ENCODE measurements around the gene RTL3. TPM values are rescaled to one million over a fixed set of nuclear protein-coding genes. Genes with fewer than 3 reads are reported as not detected.

Gene RTL3
- total and polyA plus RNA-seq, 2 experiments from 2014 or later: 0.11 to 0.18 TPM

DNA sequence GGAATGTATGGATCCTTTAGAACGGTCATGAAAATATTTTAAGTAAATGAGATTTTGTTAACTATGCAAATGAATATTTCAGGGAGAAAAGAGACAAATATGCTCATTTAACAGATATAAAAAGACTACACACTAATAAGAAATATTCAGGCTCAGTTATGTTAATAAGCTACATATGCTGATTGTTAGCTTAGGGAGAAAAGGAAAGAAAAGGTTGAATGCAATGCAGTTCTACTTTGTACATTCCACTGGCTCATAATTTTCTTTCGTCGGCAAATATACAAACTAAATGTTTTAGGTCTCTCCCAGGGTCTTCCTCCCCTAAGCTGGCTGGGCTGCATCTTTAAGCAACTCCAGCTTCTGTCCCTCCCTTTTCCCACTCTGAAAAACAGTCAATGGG is 2.7 kb upstream of the RTL3 start:
- Histone ChIP-seq H3K27ac (no peak overlapping the region), H3K79me2 (ENCODE audit: insufficient read depth) (no peaks in the 10 kb centered on the region), H3K4me2 (ENCODE audit: unreplicated experiment) (peak overlapping the region; percentile 14), H3K4me3 (no peak overlapping the region), H2AFZ (no peak overlapping the region), H3F3A (ENCODE audit: insufficient read depth) (peaks cover 10% of the 10 kb centered on the region; the same call in 1 of the 2 replicates), H4K20me1 (ENCODE audit: insufficient read depth) (no peaks in the 10 kb centered on the region), H3K9ac (no peak overlapping the region), H3K9me3 (ENCODE audit: low read depth) (no peaks in the 10 kb centered on the region), H3K4me1 (ENCODE audit: insufficient read depth) (peaks cover 40% of the 10 kb centered on the region), H3K9me2 (ENCODE audit: insufficient read depth) (no peaks in the 10 kb centered on the region), H3K27me3 (replicated peaks; ENCODE audit: insufficient read depth) (no peaks in the 10 kb centered on the region), H3K36me3 (ENCODE audit: low read depth) (no peaks in the 10 kb centered on the region)
- in situ Hi-C loops (cut with MboI): no loop called here
- TF ChIP-seq EZH2 (IDR thresholded peaks at IDR 0.05; ENCODE audit: insufficient read depth, poor library complexity, severe bottlenecking) (no peak), EZH2phosphoT487 (IDR thresholded peaks at IDR 0.05; ENCODE audit: insufficient read depth, low read depth) (no peak)
- WGBS, 2 experiments (ENCODE audit: low coverage in 1 of 2, low lambda C conversion rate in 2 of 2, missing lambda C conversion rate in 2 of 2): 34 to 35% methylated on average over 3 of the region's 3 CpGs
- DNase-seq: no peak

GRCh38 chrX:78659955-78660354 is 827 bp upstream of the RTL3 start:
- Histone ChIP-seq H3K9me2 (ENCODE audit: insufficient read depth) (no peaks in the 10 kb centered on the region), H3K4me1 (ENCODE audit: insufficient read depth) (peaks cover 34% of the 10 kb centered on the region), H3K27ac (peak overlapping the region; percentile 93), H3K9ac (peak overlapping the region; percentile 28; the same call in 1 of the 2 replicates), H3K9me3 (ENCODE audit: low read depth) (no peaks in the 10 kb centered on the region), H4K20me1 (ENCODE audit: insufficient read depth) (no peaks in the 10 kb centered on the region), H3K27me3 (replicated peaks; ENCODE audit: insufficient read depth) (no peaks in the 10 kb centered on the region), H3F3A (ENCODE audit: insufficient read depth) (peaks cover 10% of the 10 kb centered on the region; the same call in 1 of the 2 replicates), H3K36me3 (ENCODE audit: low read depth) (no peaks in the 10 kb centered on the region), H3K4me3 (no peak overlapping the region), H2AFZ (no peak overlapping the region), H3K79me2 (ENCODE audit: insufficient read depth) (no peaks in the 10 kb centered on the region), H3K4me2 (ENCODE audit: unreplicated experiment) (peak overlapping the region; percentile 57)
- in situ Hi-C loops (cut with MboI): no loop called here
- DNase-seq: no peak
- 80 to 100% methylated on average over 2 of the region's 2 CpGs for WGBS, 2 experiments (ENCODE audit: low coverage in 1 of 2, low lambda C conversion rate in 2 of 2, missing lambda C conversion rate in 2 of 2)
- no peak for TF ChIP-seq EZH2phosphoT487 (IDR thresholded peaks at IDR 0.05; ENCODE audit: insufficient read depth, low read depth)

DNA sequence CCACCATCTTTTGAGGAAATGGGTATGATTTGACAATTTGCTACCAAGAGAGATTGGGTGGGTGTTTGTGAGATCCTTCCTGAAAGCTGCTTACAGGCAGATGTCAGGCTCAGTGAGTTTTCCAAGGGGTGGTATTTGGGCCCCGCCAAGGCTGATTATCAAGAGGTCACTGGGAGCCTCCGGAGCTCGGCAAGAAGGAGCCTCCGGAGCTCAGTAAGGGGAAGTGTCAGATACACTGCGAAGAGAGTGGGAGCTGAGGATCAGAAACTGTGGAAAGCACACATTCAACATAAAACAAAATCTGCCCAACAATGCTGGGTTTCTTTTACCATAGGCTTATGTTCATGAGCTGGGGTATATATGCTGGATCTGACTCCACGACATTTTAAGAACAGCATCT is 714 bp downstream of the RTL3 start:
- Histone ChIP-seq H4K20me1 (ENCODE audit: insufficient read depth) (no peaks in the 10 kb centered on the region), H3K36me3 (ENCODE audit: low read depth) (no peaks in the 10 kb centered on the region), H3F3A (ENCODE audit: insufficient read depth) (peaks cover 10% of the 10 kb centered on the region; the same call in 1 of the 2 replicates), H3K4me2 (ENCODE audit: unreplicated experiment) (peak overlapping the region; percentile 68), H3K9me3 (ENCODE audit: low read depth) (no peaks in the 10 kb centered on the region), H3K9me2 (ENCODE audit: insufficient read depth) (no peaks in the 10 kb centered on the region), H3K9ac (peak overlapping the region; percentile 64), H3K27ac (peak overlapping the region; percentile 93), H3K27me3 (replicated peaks; ENCODE audit: insufficient read depth) (no peaks in the 10 kb centered on the region), H3K79me2 (ENCODE audit: insufficient read depth) (no peaks in the 10 kb centered on the region), H2AFZ (no peak overlapping the region), H3K4me3 (no peak overlapping the region), H3K4me1 (ENCODE audit: insufficient read depth) (peaks cover 38% of the 10 kb centered on the region)
- no peak for DNase-seq
- TF ChIP-seq EZH2phosphoT487 (IDR thresholded peaks at IDR 0.05; ENCODE audit: insufficient read depth, low read depth) (no peak), EZH2 (IDR thresholded peaks at IDR 0.05; ENCODE audit: insufficient read depth, poor library complexity, severe bottlenecking) (no peak)
- 83 to 85% methylated on average over 6 of the region's 6 CpGs for WGBS, 2 experiments (ENCODE audit: low coverage in 1 of 2, low lambda C conversion rate in 2 of 2, missing lambda C conversion rate in 2 of 2)
- in situ Hi-C loops (cut with MboI): no loop called here

DNA sequence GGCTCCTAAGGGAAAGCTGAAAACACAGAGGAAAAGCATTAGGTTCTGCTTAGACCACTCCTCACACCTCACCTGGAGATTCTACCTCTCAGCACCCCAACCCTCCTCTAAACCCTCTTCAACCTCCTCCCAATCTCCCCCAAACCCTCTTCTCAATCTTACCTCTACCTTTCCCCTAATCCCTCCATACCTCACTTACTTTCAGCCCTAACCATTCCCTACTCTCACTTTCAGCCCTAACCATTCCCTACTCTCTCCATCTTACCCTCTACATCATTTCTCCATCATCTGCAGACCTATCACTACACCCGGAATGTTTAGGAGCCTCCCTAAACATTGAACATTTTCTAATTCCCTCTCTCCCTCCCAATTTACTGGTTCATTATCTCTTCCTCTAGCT is 3.5 kb downstream of the RTL3 start:
- Histone ChIP-seq H3K36me3 (ENCODE audit: low read depth) (no peaks in the 10 kb centered on the region), H3F3A (ENCODE audit: insufficient read depth) (peaks cover 14% of the 10 kb centered on the region; the same call in 1 of the 2 replicates), H3K9me3 (ENCODE audit: low read depth) (no peaks in the 10 kb centered on the region), H3K79me2 (ENCODE audit: insufficient read depth) (no peaks in the 10 kb centered on the region), H4K20me1 (ENCODE audit: insufficient read depth) (no peaks in the 10 kb centered on the region), H2AFZ (no peak overlapping the region), H3K4me1 (ENCODE audit: insufficient read depth) (peaks cover 59% of the 10 kb centered on the region), H3K27me3 (replicated peaks; ENCODE audit: insufficient read depth) (no peaks in the 10 kb centered on the region), H3K9me2 (ENCODE audit: insufficient read depth) (no peaks in the 10 kb centered on the region), H3K9ac (no peak overlapping the region), H3K4me2 (ENCODE audit: unreplicated experiment) (no peak overlapping the region), H3K4me3 (no peak overlapping the region), H3K27ac (no peak overlapping the region)
- in situ Hi-C loops (cut with MboI): no loop called here
- WGBS, 2 experiments (ENCODE audit: low coverage in 1 of 2, low lambda C conversion rate in 2 of 2, missing lambda C conversion rate in 2 of 2): 92% methylated on average over 1 of the region's 1 CpG
- no peak for DNase-seq
- TF ChIP-seq EZH2phosphoT487 (IDR thresholded peaks at IDR 0.05; ENCODE audit: insufficient read depth, low read depth) (no peak), EZH2 (IDR thresholded peaks at IDR 0.05; ENCODE audit: insufficient read depth, poor library complexity, severe bottlenecking) (no peak)

Data from GM23248 (cell line).